Lower leg skin (tissue), 3 donors: Measurements from ENCODE around the gene SYNGR3.

Experiments
- CTCF ChIP-seq, 3 donors: fragments of 450-650 bp; IDR thresholded peaks; one replicate each; pipeline ENCODE4 v1.5.1; 2016; ENCODE audit warnings: antibody characterized with exemption in 3 of 3, mild to moderate bottlenecking in 3 of 3, moderate library complexity in 2 of 3
- POLR2A ChIP-seq, 2 donors: fragments of 450-650 bp; IDR thresholded peaks; one replicate each; pipeline ENCODE4 v1.6.1; 2016 to 2017; ENCODE audit warnings: antibody characterized with exemption in 2 of 2, mild to moderate bottlenecking in 1 of 2, moderate library complexity in 1 of 2

GRCh38 chr16:1960665-1961630 is 28.8 kb upstream of the SYNGR3 start:
- TF ChIP-seq CTCF (IDR thresholded peaks at IDR 0.05) (no peak), POLR2A (IDR thresholded peaks at IDR 0.05) (no peak)
